ENCODE measurements around the gene HNRNPL.

DNA sequence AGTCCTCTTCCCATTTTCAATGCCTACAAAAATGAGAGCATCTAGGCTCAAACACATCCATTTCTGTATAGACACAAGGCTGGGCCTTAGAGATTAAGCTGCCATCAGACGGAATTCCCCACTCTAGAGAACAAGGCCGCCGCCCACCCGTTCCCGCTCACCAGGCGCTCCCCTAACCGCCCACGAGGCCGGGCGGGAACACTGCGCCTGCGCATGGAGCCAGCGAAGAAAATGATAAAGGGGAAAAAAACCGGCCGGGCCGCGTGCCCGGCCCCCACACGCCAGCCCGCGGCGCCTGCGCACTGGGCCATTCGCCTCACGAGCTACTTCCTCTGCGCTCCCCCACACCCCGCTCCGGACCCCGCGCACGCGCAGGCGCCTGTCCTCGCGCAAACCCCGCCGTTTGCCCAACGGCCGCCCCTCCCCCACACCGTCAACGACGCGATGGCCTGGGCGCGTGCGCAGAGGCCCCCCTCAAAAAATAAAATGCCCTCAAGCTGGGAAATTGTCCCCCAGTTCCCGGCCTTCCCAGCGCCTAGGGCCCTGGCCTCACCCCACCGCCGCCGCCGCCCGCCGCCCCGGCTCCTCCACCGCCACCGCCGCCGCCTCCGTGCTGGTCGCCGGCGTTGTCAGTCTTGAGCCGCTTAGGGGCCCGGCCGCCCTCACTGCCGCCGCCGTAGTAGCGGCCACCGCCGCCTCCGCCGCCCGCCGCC lies 483 bp downstream of the HNRNPL start:
- TF ChIP-seq POLR2A (IDR thresholded peaks at IDR 0.05; ENCODE audit: low read depth, low read length), result peak; percentile 29; the same call in 1 of the 2 replicates
- peak; percentile 76 for TF ChIP-seq SPI1 (IDR thresholded peaks at IDR 0.05; ENCODE audit: low read depth, low read length)
- TF ChIP-seq POLR2AphosphoS5 (IDR thresholded peaks at IDR 0.05; ENCODE audit: low read depth, low read length), result no peak; the same call in 1 of the 2 replicates
- TF ChIP-seq TAF1 (IDR thresholded peaks at IDR 0.05; ENCODE audit: low read depth, low read length), result no peak
- no peak for TF ChIP-seq PAX5 (IDR thresholded peaks at IDR 0.05; ENCODE audit: insufficient read depth, low read length, severe bottlenecking)

Data from GM12891 (cell line).